Pancreas (tissue), 10 donors: Measurements from ENCODE around the gene CPO. TPM values are rescaled to one million over a fixed set of nuclear protein-coding genes. Genes with fewer than 3 reads are reported as not detected.
A peak's percentile ranks its signal among the peaks of the same experiment; 100 is the strongest.

Source experiments
- ATAC-seq, 4 donors: fragments of 200-7000 bp; cut with Tn5 transposase; one replicate each; pipeline versions ENCODE4 v1.8.0 to v1.9.1; 2020; ENCODE audit warnings: mild to moderate bottlenecking in 4 of 4, moderate library complexity in 4 of 4
- DNase-seq, 6 donors: peaks; one replicate each; pipeline ENCODE4 v3.0.0-alpha.2; 2020
- FAIRE-seq: peaks from 2 replicates; lab custom pipeline; 2012; peaks lifted over from hg19 to GRCh38; lab: Jason Lieb, UNC
- H3K27ac ChIP-seq, 4 donors: fragments of 200-600 bp; sonication (generic); 1 replicate in 3 of 4; 2 replicates in 1 of 4; pipeline versions ENCODE4 v1.5.0 to v1.8.0; 2020
- H3K27me3 ChIP-seq, 4 donors: fragments of 200-600 bp; one replicate each; pipeline ENCODE4 v1.8.0; 2021
- H3K36me3 ChIP-seq, 3 donors: fragments of 200-600 bp; sonication (generic) in 1 of 3; one replicate each; pipeline versions ENCODE4 v1.5.0 to v1.8.0; 2020 to 2021
- H3K4me1 ChIP-seq, 3 donors: fragments of 200-600 bp; one replicate each; pipeline ENCODE4 v1.8.0; 2021
- H3K4me3 ChIP-seq, 4 donors: fragments of 200-600 bp; sonication (generic) in 2 of 4; one replicate each; pipeline versions ENCODE4 v1.5.0 to v1.8.0; 2020 to 2021
- H3K9me3 ChIP-seq, 4 donors: fragments of 200-600 bp; one replicate each; pipeline ENCODE4 v1.8.0; 2021
- WGBS, 2 donors: extraction: QIAGEN DNeasy Blood & Tissue Kit; methylation state at CpG; one replicate each; pipeline ENCODE4 v1.1.7; 2013; 5-methylcytosine and 5-hydroxymethylcytosine counted together
- intact Hi-C, 3 donors: fragments of 100-400 bp; cut with DNase I; formaldehyde crosslinking; loops; one replicate each; pipeline versions ENCODE4 v1.11.1 to v1.14.2; 2022
- polyA plus RNA-seq, 2 donors: library from polyadenylated mRNA; stranded (reverse); fragments of 200-250 nt; gene quantifications; one replicate each; pipeline ENCODE4 v1.2.3, GENCODE V29; 2013
- total RNA-seq, 6 donors: library from RNA; stranded (reverse); fragmentation: NEBNext Ultra II Directional in 4 of 6; extraction: Animal tissue kit (Norgen Biotek cat#: 25700) in 4 of 6; gene quantifications; one replicate each; pipeline versions ENCODE4 v1.2.1 to v1.2.4, GENCODE V29; 2021 to 2023
- TF ChIP-seq, protein P1 (sequence below), 4 donors: fragments of 200-600 bp; sonication (generic) in 3 of 4; IDR thresholded peaks; one replicate each; pipeline versions ENCODE4 v1.5.0 to v1.8.0; 2021; ENCODE audit warnings: antibody characterized with exemption in 4 of 4
- donor health status: healthy with polysubstance abuse.
- donor health status: DM: no; HTN: no; CAD: no; lungs with moderate emphysema.
- donor health status: DM: no; HTN: no; CAD: no.
- donor health status: control.
- donor health status: control.
- donor health status: Bipolar disorder and iron deficiency.
- donor health status: DM: yes; HTN: yes; CAD: no.
- donor health status: DM: no; HTN: no; CAD: no.
- donor health status: DM: no; HTN: no; CAD: no.
- donor health status: DM: yes; HTN: yes; CAD: no.

Gene CPO
- total and polyA plus RNA-seq, 8 donors: 0.12 to 1.3 (median 0.16) TPM; not detected in 1

DNA sequence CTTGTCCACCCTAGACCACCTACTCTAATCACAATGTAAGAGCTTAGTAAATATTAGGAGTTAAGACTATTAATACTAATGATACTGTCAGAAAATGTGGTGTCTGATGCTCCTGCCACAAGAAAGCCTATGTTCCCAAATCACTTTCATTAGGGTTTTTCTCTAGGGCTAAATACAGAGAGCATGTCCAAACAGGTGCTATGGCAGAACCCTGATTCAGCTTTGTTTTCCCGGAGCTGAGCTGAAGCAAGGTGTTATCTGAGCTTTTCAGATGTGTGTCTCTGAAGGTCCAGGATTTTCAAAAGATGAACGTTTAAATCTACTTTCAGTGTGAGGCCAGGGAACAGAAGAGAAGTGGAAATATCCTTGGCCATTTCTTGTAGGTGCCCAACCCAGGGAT lies 40.6 kb downstream of the CPO start:
- Histone ChIP-seq H3K27ac (no peak overlapping the region), H3K9me3 (no peaks in the 10 kb centered on the region), H3K4me1 (no peaks in the 10 kb centered on the region), H3K27me3 (no peaks in the 10 kb centered on the region), H3K4me3 (no peak overlapping the region), H3K36me3 (no peaks in the 10 kb centered on the region)
- TF ChIP-seq, protein P1, sequence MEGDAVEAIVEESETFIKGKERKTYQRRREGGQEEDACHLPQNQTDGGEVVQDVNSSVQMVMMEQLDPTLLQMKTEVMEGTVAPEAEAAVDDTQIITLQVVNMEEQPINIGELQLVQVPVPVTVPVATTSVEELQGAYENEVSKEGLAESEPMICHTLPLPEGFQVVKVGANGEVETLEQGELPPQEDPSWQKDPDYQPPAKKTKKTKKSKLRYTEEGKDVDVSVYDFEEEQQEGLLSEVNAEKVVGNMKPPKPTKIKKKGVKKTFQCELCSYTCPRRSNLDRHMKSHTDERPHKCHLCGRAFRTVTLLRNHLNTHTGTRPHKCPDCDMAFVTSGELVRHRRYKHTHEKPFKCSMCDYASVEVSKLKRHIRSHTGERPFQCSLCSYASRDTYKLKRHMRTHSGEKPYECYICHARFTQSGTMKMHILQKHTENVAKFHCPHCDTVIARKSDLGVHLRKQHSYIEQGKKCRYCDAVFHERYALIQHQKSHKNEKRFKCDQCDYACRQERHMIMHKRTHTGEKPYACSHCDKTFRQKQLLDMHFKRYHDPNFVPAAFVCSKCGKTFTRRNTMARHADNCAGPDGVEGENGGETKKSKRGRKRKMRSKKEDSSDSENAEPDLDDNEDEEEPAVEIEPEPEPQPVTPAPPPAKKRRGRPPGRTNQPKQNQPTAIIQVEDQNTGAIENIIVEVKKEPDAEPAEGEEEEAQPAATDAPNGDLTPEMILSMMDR (IDR thresholded peaks at IDR 0.05): no peak
- DNase-seq: no peak
- no peak for FAIRE-seq
- 18 to 20% methylated on average over 2 of the region's 2 CpGs for WGBS, 2 donors
- ATAC-seq: no peak
- intact Hi-C loops: loop anchor here in 2 of 3 donors (5.0 kb wide), 2 partner anchors 492 to 497 kb away; no protein-coding TSS in a partner anchor

DNA sequence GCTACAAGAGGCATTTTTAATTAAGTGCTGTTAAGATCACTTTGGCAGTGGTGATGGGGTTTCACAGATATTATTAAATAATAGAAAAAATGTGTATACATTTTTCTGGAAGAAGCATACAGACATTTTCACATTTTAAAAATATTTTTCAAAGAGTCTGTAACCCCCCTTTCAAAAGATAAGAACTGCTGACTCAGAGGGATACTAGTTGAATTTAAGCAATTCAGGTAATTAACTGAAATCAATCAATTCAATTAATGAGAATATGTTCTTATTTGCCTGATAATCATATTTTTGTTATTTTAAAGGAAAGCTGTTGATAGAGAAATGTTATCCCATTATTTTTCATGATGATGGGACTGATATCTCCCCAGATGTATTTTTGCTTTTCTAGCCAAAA lies 41.1 kb downstream of the CPO start:
- TF ChIP-seq, protein P1 (IDR thresholded peaks at IDR 0.05): no peak

DNA sequence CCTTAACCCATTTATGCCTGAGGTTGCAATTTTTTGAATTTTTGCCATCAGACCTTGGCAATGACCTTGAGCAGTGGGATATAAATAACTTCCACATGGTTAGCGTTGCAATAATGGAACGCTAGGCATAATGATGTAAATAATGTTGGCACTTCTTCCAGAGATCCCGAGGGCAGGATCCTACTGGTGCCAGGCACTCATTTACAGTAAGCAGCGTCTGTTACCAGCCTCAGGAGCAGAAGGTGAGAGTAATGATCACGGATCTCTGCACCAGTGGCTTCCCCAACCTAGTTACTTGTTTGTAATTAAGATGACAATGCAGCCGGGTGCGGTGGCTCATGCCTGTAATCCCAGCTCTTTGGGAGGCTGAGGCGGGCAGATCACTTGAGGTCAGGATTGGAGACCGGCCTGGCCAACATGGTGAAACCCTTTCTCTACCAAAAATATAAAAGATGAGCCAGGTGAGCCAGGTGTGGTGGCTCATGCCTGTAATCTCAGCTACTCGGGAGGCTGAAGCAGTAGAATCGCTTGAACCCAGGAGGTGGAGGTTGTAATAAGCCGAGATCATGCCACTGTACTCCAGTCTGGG lies 41.9 kb downstream of the CPO start:
- no peak for FAIRE-seq
- TF ChIP-seq, protein P1 (IDR thresholded peaks at IDR 0.05): no peak
- Histone ChIP-seq H3K4me1 (no peaks in the 10 kb centered on the region), H3K9me3 (no peaks in the 10 kb centered on the region), H3K27me3 (no peaks in the 10 kb centered on the region), H3K27ac (no peak overlapping the region), H3K36me3 (no peaks in the 10 kb centered on the region), H3K4me3 (no peak overlapping the region)
- no peak for ATAC-seq
- intact Hi-C loops: loop anchor here in 2 of 3 donors (5.0 kb wide), 2 partner anchors 491 to 496 kb away; no protein-coding TSS in a partner anchor
- WGBS, 2 donors: 52 to 54% methylated on average over 12 of the region's 12 CpGs
- DNase-seq: no peak

More for the DNA sequence above, 41.1 kb downstream of the CPO start:
- no peaks in the 10 kb centered on the region for H3K4me1 ChIP-seq
- no peak overlapping the region for H3K4me3 ChIP-seq
- ATAC-seq (no peak), DNase-seq (no peak), FAIRE-seq (no peak)
- H3K27me3 ChIP-seq: no peaks in the 10 kb centered on the region
- intact Hi-C loops: loop anchor here in 2 of 3 donors (5.0 kb wide), 2 partner anchors 492 to 497 kb away; no protein-coding TSS in a partner anchor
- no peaks in the 10 kb centered on the region for H3K9me3 ChIP-seq
- H3K27ac ChIP-seq: no peak overlapping the region
- H3K36me3 ChIP-seq: no peaks in the 10 kb centered on the region

DNA sequence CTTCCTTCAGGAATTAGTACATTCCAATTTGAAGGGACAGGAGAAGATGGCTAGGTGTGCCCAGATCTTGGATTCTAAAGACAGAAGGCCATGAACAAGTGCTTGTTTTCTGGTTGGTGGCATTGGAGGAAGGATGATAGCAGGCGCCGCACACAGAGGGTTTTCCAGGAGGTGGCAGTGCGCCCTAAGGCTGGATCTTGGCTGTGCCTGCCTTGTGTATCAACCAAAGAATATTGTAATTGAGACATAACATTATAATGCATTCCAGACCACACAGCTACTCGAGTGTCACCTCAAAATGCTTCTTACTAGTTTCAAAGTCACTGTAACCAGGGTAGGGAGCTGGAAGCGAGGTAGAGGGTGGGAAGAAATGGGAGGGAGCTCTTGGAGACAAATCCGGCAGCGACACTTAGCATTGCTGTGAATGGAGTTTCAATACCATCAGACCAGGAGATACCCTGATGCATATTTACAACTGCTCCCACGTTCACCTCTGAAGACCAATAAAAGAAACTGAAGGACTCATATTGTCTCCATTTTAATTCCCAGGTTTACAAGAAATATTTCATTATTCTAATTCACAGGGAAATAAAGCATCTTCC lies 42.5 kb downstream of the CPO start:
- no peaks in the 10 kb centered on the region for H3K9me3 ChIP-seq
- 35 to 49% methylated on average over 8 of the region's 8 CpGs for WGBS, 2 donors

More for the DNA sequence above, 42.5 kb downstream of the CPO start:
- no peaks in the 10 kb centered on the region for H3K36me3 ChIP-seq
- no peak overlapping the region for H3K27ac ChIP-seq
- intact Hi-C loops: loop anchor here in 2 of 3 donors (5.0 kb wide), 2 partner anchors 490 to 495 kb away; no protein-coding TSS in a partner anchor
- DNase-seq: peak in 4 of 6 donors; percentile 23 to 57 (median 34)
- no peak overlapping the region for H3K4me3 ChIP-seq
- TF ChIP-seq, protein P1 (IDR thresholded peaks at IDR 0.05): peak in 3 of 4 donors; percentile 13 to 39 (median 36)
- no peaks in the 10 kb centered on the region for H3K27me3 ChIP-seq
- no peak for FAIRE-seq
- no peaks in the 10 kb centered on the region for H3K4me1 ChIP-seq
- peak in 3 of 4 donors; percentile 77 to 90 (median 78) for ATAC-seq
